A673 (cell line): ENCODE measurements around the gene ACTMAP. TPM values are rescaled to one million over a fixed set of nuclear protein-coding genes. Genes with fewer than 3 reads are reported as not detected.

Source experiments
- BruUV-seq: library from RNA; stranded (reverse); fragments of 400-500 nt; replicated peaks from 2 replicates; lab custom pipeline; 2021; lab: Mats Ljungman, UMichigan
- CTCF ChIA-PET: fragments of 300-600 bp; sonication (Branson Sonifier 250); formaldehyde crosslinking; loops from one replicate; lab custom pipeline; 2022; ENCODE audit warnings: antibody characterized with exemption; lab: Charles Lee
- POLR2A ChIA-PET: fragments of 300-600 bp; sonication (Branson Sonifier 250); formaldehyde crosslinking; loops from one replicate; lab custom pipeline; 2022; ENCODE audit warnings: antibody characterized with exemption; ENCODE audit not compliant: low non-redundant PET; lab: Charles Lee
- DNase-seq: peaks from one replicate; pipeline ENCODE4 v3.0.0-alpha.2; 2015; ENCODE audit warnings: low spot score
- H3K27ac ChIP-seq: fragments of 200-600 bp; sonication (generic); 2 replicates; pipeline ENCODE4 v1.5.1; 2016; ENCODE audit warnings: mixed run types, low read depth, mild to moderate bottlenecking, mixed read lengths, antibody characterized with exemption, low read length; ENCODE audit not compliant: poor library complexity, severe bottlenecking
- H3K27me3 ChIP-seq: fragments of 200-600 bp; sonication (generic); replicated peaks from 2 replicates; pipeline ENCODE4 v1.6.1; 2017; ENCODE audit warnings: mixed run types, low read depth, mild to moderate bottlenecking, mixed read lengths, antibody characterized with exemption, low read length; ENCODE audit not compliant: insufficient read depth, poor library complexity
- H3K36me3 ChIP-seq: fragments of 200-600 bp; sonication (generic); 2 replicates; pipeline ENCODE4 v1.6.1; 2016; ENCODE audit warnings: mixed run types, mild to moderate bottlenecking, mixed read lengths, antibody characterized with exemption, low read length; ENCODE audit not compliant: insufficient read depth, poor library complexity, severe bottlenecking
- H3K4me1 ChIP-seq: fragments of 200-600 bp; sonication (generic); 2 replicates; pipeline ENCODE4 v1.6.1; 2017; ENCODE audit warnings: mixed run types, mild to moderate bottlenecking, mixed read lengths, antibody characterized with exemption, low read length; ENCODE audit not compliant: insufficient read depth, poor library complexity, severe bottlenecking
- H3K4me3 ChIP-seq: fragments of 200-600 bp; sonication (generic); 2 replicates; pipeline ENCODE4 v1.5.1; 2016; ENCODE audit warnings: low read depth, mixed run types, mild to moderate bottlenecking, mixed read lengths, low read length; ENCODE audit not compliant: poor library complexity, severe bottlenecking
- H3K9me3 ChIP-seq: fragments of 200-600 bp; sonication (generic); 2 replicates; pipeline ENCODE4 v1.6.1; 2016; ENCODE audit warnings: mixed run types, low read depth, mild to moderate bottlenecking, mixed read lengths, antibody characterized with exemption, low read length; ENCODE audit not compliant: poor library complexity, severe bottlenecking
- EZH2 ChIP-seq: fragments of 200-600 bp; sonication (generic); IDR thresholded peaks from 2 replicates; pipeline ENCODE4 v1.6.1; 2017; ENCODE audit warnings: borderline replicate concordance, low read depth, mild to moderate bottlenecking, mixed read lengths, antibody characterized with exemption, low read length; ENCODE audit not compliant: poor library complexity, severe bottlenecking
- intact Hi-C: fragments of 100-400 bp; cut with micrococcal nuclease; formaldehyde crosslinking; loops from one replicate; pipeline ENCODE4 v1.10.0; 2022; ENCODE audit not compliant: unreplicated experiment
- total RNA-seq: library from RNA; stranded (reverse); gene quantifications from 2 replicates; pipeline ENCODE4 v1.2.3, GENCODE V29; 2021
- TF ChIP-seq, protein P1 (sequence below): fragments of 300-800, 200-600 bp; sonication (generic); conservative IDR thresholded peaks from 2 replicates; pipeline ENCODE4 v1.5.1; 2017; ENCODE audit warnings: low read depth, mild to moderate bottlenecking, antibody characterized with exemption, low read length, moderate library complexity, mixed read lengths

ACTMAP gene
- total RNA-seq, 1 experiment from 2014 or later: 17.1 TPM

DNA sequence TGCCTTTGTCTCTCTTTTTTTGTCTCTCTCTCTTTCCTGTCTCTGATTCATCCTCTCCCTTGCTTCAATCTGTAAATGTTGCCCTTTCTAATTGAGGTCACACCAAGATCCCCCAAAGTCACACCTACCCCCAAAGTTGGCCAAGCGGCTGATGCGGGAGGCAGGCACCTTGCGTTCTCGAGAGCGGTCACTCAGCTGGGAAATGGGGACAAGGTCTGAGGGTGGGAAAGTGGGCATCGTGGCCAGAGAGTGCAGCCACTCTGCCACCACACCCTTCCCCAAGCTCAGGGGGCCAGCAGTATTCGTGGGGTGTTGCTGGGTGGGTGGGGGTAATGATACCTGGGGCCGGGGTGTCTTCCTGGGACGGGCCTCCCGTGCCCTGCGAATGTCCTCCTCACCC is 36.3 kb downstream of the ACTMAP start:
- H3K4me3 ChIP-seq: peak overlapping the region; percentile 68
- POLR2A ChIA-PET: no interaction called here

DNA sequence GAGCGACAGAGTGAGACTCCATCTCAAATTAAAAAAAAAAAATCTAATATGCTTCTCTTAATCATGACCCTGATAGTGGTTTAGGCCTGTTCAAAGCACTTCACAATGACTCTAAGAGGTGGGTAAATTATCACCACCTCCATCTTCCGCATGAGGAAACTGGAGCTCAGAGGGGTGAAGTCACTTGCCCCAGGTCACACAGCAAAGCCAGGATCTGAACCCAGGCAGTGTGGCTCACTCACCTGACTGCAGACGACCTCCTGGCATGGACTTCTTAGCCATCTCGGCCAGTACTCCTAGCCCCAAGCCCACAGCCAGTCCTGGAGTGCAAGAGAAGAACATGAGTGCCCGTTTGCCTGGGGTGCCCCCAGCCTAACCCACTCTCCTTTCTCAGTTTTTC is 40.5 kb downstream of the ACTMAP start:
- Histone ChIP-seq H3K4me1 (peaks cover 7% of the 10 kb centered on the region), H3K36me3 (peaks cover 27% of the 10 kb centered on the region), H3K4me3 (no peak overlapping the region), H3K9me3 (no peaks in the 10 kb centered on the region), H3K27me3 (no peaks in the 10 kb centered on the region), H3K27ac (no peak overlapping the region)
- ChIA-PET POLR2A (no interaction called here), CTCF (no interaction called here)
- BruUV-seq: no TSS peak
- no peak for DNase-seq
- no peak for TF ChIP-seq EZH2
- TF ChIP-seq, protein P1, sequence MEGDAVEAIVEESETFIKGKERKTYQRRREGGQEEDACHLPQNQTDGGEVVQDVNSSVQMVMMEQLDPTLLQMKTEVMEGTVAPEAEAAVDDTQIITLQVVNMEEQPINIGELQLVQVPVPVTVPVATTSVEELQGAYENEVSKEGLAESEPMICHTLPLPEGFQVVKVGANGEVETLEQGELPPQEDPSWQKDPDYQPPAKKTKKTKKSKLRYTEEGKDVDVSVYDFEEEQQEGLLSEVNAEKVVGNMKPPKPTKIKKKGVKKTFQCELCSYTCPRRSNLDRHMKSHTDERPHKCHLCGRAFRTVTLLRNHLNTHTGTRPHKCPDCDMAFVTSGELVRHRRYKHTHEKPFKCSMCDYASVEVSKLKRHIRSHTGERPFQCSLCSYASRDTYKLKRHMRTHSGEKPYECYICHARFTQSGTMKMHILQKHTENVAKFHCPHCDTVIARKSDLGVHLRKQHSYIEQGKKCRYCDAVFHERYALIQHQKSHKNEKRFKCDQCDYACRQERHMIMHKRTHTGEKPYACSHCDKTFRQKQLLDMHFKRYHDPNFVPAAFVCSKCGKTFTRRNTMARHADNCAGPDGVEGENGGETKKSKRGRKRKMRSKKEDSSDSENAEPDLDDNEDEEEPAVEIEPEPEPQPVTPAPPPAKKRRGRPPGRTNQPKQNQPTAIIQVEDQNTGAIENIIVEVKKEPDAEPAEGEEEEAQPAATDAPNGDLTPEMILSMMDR: no peak
- intact Hi-C loops: loop anchor here (10.0 kb wide), 1 partner anchor 95 kb away; no protein-coding TSS in a partner anchor

More for the DNA sequence above, 36.3 kb downstream of the ACTMAP start:
- BruUV-seq: no TSS peak
- Histone ChIP-seq H3K27ac (peak overlapping the region; percentile 77), H3K4me1 (peaks cover 29% of the 10 kb centered on the region), H3K27me3 (no peaks in the 10 kb centered on the region), H3K36me3 (peaks cover 15% of the 10 kb centered on the region), H3K9me3 (no peaks in the 10 kb centered on the region)
- intact Hi-C loops: loop anchor here (10.0 kb wide), 1 partner anchor 91 kb away; no protein-coding TSS in a partner anchor
- TF ChIP-seq, protein P1: no peak
- no peak for TF ChIP-seq EZH2
- CTCF ChIA-PET: no interaction called here
- no peak for DNase-seq

DNA sequence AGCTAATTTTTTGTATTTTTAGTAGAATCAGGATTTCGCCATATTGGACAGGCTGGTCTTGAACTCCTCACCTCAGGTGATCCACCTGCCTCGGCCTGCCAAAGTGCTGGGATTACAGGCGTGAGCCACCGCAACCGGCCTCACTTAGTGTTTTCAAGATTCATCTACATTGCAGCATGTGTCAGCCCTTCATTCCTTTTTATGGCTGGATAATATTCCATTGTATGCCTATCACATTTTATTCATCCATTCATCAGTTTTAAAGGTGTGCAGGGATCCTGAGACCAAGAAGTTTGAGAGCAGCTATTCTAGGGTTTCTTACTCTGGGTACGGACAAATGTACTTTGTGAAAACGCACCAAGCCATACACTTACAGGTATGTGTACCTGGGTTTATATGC is 42.7 kb downstream of the ACTMAP start:
- Histone ChIP-seq H3K27me3 (no peaks in the 10 kb centered on the region), H3K27ac (no peak overlapping the region), H3K4me1 (no peaks in the 10 kb centered on the region), H3K36me3 (peaks cover 36% of the 10 kb centered on the region), H3K9me3 (no peaks in the 10 kb centered on the region), H3K4me3 (no peak overlapping the region)
- BruUV-seq: no TSS peak
- intact Hi-C loops: no loop called here
- no peak for DNase-seq
- TF ChIP-seq EZH2: no peak
- TF ChIP-seq, protein P1: no peak
- ChIA-PET CTCF (no interaction called here), POLR2A (interaction anchor here (0.6 kb wide), 1 partner anchor 12 kb away, joined by 10 read pairs; no protein-coding TSS in a partner anchor)
